Hepatocyte (in vitro differentiated cells): ENCODE results near the gene ITPR1. TPM values are rescaled to one million over a fixed set of nuclear protein-coding genes. Genes with fewer than 3 reads are reported as not detected.

ENCODE experiments used
- DNase-seq: peaks from one replicate; pipeline ENCODE4 v3.0.0-alpha.2; 2016; ENCODE audit warnings: low spot score
- H2AFZ ChIP-seq: fragments of 200-600 bp; sonication (generic); 2 replicates; pipeline ENCODE4 v1.6.0; 2016; ENCODE audit warnings: antibody characterized with exemption, mild to moderate bottlenecking
- H3K27ac ChIP-seq: fragments of 200-600 bp; sonication (generic); 2 replicates; pipeline ENCODE4 v1.5.1; 2016; ENCODE audit warnings: mild to moderate bottlenecking
- H3K27me3 ChIP-seq: fragments of 200-600 bp; sonication (generic); 2 replicates; pipeline ENCODE4 v1.6.1; 2016
- H3K36me3 ChIP-seq: fragments of 200-600 bp; sonication (generic); replicated peaks from 2 replicates; pipeline ENCODE4 v1.5.1; 2016; ENCODE audit warnings: low read depth; ENCODE audit not compliant: insufficient read depth
- H3K4me1 ChIP-seq: fragments of 200-600 bp; sonication (generic); 2 replicates; pipeline ENCODE4 v1.5.1; 2016; ENCODE audit warnings: mild to moderate bottlenecking, moderate library complexity; ENCODE audit not compliant: insufficient read depth
- H3K4me2 ChIP-seq: fragments of 200-600 bp; sonication (generic); 2 replicates; pipeline ENCODE4 v1.6.0; 2016
- H3K4me3 ChIP-seq: fragments of 200-600 bp; sonication (generic); 2 replicates; pipeline ENCODE4 v1.5.1; 2016; ENCODE audit warnings: mild to moderate bottlenecking
- H3K79me2 ChIP-seq: fragments of 200-600 bp; sonication (generic); 2 replicates; pipeline ENCODE4 v1.6.0; 2017; ENCODE audit warnings: mild to moderate bottlenecking
- H3K9me2 ChIP-seq: fragments of 200-600 bp; sonication (generic); replicated peaks from 2 replicates; pipeline ENCODE4 v1.6.0; 2017; ENCODE audit warnings: mild to moderate bottlenecking; ENCODE audit not compliant: insufficient read depth
- H3K9me3 ChIP-seq: fragments of 200-600 bp; sonication (generic); 2 replicates; pipeline ENCODE4 v1.5.1; 2016; ENCODE audit warnings: low read depth, mild to moderate bottlenecking
- H4K20me1 ChIP-seq: fragments of 200-600 bp; sonication (generic); 2 replicates; pipeline ENCODE4 v1.6.0; 2016; ENCODE audit warnings: mild to moderate bottlenecking; ENCODE audit not compliant: insufficient read depth, poor library complexity, severe bottlenecking
- EZH2 ChIP-seq: fragments of 200-600 bp; sonication (generic); IDR thresholded peaks from 2 replicates; pipeline ENCODE4 v1.6.1; 2016; ENCODE audit warnings: antibody characterized with exemption, mild to moderate bottlenecking, borderline replicate concordance
- EZH2phosphoT487 ChIP-seq: fragments of 200-600 bp; sonication (generic); IDR thresholded peaks from one replicate; pipeline ENCODE4 v1.6.1; 2018; ENCODE audit warnings: antibody characterized with exemption, mild to moderate bottlenecking, low read depth, moderate library complexity; ENCODE audit not compliant: unreplicated experiment, severe bottlenecking
- WGBS: methylation state at CpG from one replicate; pipeline ENCODE4 v1.1.6; 2016; ENCODE audit warnings: low lambda C conversion rate; ENCODE audit errors: missing lambda C conversion rate; 5-methylcytosine and 5-hydroxymethylcytosine counted together
- polyA plus RNA-seq: library from polyadenylated mRNA; unstranded; fragments of >200 nt; fragmentation: Nextera tagmentation; extraction: Ambion mirVana; gene quantifications from 2 replicates; pipeline ENCODE4 v1.2.1, GENCODE V29; 2016
- total RNA-seq: library from RNA; depleted of rRNA; stranded (reverse); fragments of >200 nt; gene quantifications from 2 replicates; pipeline ENCODE4 v1.2.3, GENCODE V29; 2014
- TF ChIP-seq, protein P1 (sequence below): fragments of 200-600 bp; sonication (generic); IDR thresholded peaks from 2 replicates; pipeline ENCODE4 v1.5.1; 2016; ENCODE audit warnings: antibody characterized with exemption, mild to moderate bottlenecking; ENCODE audit not compliant: poor library complexity

ITPR1 gene
- total and polyA plus RNA-seq, 2 experiments from 2014 or later: 46.8 to 90.8 TPM

DNA sequence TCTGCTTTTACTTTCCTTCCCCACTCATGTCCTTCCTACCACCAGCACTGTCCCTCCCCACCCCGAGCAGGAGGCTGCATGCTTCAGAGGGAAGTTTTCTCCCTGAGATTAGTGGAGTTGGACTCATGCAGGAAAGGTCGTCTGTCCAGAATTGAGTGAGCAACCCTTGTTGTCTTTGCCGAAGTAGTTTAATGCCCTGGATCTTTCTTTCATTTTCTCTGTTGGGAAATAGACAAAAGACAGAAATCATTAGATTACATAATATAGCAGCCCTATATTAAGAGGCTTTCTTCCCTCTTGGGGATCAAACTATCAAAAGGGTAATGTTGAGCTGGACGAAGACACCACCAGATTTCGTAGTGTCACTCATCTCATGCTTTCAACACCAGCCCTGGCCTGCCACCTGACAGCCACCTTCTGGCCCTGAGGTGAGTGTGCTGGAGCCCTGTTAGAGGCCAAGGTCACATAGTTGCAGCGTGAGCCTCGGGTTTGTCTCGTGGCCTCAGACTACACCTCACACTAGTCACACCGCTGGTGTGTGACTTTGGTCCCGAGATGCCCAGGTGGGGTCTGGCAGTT is 231.0 kb downstream of the ITPR1 start:
- 85% methylated on average over 10 of the region's 10 CpGs for WGBS
- Histone ChIP-seq H3K9me3 (no peaks in the 10 kb centered on the region), H3K4me1 (peaks cover 16% of the 10 kb centered on the region), H3K27me3 (no peaks in the 10 kb centered on the region), H4K20me1 (no peaks in the 10 kb centered on the region), H3K4me3 (no peak overlapping the region), H3K79me2 (no peaks in the 10 kb centered on the region), H3K9me2 (no peaks in the 10 kb centered on the region), H3K4me2 (no peak overlapping the region), H3K27ac (no peak overlapping the region), H2AFZ (no peak overlapping the region), H3K36me3 (peaks cover 3% of the 10 kb centered on the region)
- TF ChIP-seq, protein P1, sequence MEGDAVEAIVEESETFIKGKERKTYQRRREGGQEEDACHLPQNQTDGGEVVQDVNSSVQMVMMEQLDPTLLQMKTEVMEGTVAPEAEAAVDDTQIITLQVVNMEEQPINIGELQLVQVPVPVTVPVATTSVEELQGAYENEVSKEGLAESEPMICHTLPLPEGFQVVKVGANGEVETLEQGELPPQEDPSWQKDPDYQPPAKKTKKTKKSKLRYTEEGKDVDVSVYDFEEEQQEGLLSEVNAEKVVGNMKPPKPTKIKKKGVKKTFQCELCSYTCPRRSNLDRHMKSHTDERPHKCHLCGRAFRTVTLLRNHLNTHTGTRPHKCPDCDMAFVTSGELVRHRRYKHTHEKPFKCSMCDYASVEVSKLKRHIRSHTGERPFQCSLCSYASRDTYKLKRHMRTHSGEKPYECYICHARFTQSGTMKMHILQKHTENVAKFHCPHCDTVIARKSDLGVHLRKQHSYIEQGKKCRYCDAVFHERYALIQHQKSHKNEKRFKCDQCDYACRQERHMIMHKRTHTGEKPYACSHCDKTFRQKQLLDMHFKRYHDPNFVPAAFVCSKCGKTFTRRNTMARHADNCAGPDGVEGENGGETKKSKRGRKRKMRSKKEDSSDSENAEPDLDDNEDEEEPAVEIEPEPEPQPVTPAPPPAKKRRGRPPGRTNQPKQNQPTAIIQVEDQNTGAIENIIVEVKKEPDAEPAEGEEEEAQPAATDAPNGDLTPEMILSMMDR: no peak
- TF ChIP-seq EZH2: no peak
- no peak for TF ChIP-seq EZH2phosphoT487
- DNase-seq: no peak

DNA sequence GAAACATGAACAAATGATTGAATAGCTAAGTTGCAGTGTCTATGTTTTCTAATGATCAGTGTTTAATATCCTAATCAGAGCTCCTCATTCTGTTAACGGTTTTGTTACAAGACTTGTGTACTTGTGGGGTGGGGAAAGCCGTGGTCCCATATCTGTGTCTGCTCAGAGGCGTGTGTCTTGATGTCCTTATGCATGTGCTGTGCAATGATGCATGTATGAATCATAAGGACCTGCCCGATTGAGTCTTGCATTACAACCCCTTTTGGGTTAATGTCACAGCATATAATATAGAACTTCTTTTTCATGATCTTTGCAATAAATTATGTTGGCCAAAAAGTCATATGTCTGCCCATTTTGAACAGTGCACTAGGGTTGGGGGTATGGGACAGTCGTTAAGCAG is 233.4 kb downstream of the ITPR1 start:
- Histone ChIP-seq H3K4me3 (no peak overlapping the region), H3K36me3 (peaks cover 3% of the 10 kb centered on the region), H3K79me2 (no peaks in the 10 kb centered on the region), H2AFZ (no peak overlapping the region), H3K9me2 (no peaks in the 10 kb centered on the region), H3K9me3 (no peaks in the 10 kb centered on the region), H3K4me1 (no peaks in the 10 kb centered on the region), H3K27ac (no peak overlapping the region), H3K4me2 (no peak overlapping the region), H3K27me3 (no peaks in the 10 kb centered on the region), H4K20me1 (no peaks in the 10 kb centered on the region)
- TF ChIP-seq EZH2phosphoT487: no peak
- TF ChIP-seq EZH2: no peak
- TF ChIP-seq, protein P1: no peak
- no peak for DNase-seq
- 90% methylated on average over 5 of the region's 5 CpGs for WGBS

DNA sequence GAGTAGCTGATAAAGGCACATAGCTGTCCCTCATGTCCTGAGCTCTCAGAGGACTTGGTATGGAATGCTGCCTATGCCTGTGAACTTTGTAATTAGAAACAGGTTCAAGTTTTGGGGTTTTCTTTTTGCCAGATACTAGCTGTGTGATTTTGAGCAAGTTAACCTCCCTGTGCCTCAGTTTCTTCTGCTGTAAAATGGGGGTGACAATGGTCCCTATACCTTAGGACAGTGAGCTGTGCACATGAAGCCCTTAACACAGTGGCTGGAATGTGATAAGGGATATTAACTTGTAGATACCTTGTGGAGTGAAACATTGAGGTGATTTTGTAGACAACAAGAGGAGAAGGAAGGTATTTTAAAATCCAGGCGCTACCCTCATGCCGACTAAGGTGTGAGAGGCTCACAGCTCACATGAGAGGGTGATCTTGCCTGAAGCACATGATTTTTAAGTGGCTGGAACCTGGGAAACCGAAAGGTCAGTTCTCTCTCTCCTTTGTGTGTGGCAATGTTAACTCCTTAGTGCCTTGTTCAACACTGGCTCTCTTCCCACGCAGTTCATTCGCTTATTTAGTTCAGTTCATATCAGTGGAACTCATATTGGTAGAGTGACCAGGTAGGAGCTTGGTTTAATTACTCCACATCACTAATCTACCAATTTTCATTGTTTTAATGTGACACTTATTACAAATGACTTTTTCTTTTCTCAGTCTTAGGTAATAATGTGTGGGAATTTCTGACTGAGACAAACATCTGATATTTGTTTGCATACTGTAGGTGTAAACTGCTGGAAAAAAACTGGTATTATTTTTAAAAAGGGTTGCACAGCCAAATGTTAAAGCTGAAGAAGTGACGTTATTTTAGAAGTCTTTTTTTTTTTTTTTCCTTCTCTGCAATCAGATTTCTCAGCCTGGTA is 236.2 kb downstream of the ITPR1 start:
- Histone ChIP-seq H4K20me1 (no peaks in the 10 kb centered on the region), H3K9me3 (no peaks in the 10 kb centered on the region), H3K4me3 (no peak overlapping the region), H3K4me2 (no peak overlapping the region), H2AFZ (no peak overlapping the region), H3K4me1 (no peaks in the 10 kb centered on the region), H3K27ac (peak overlapping the region; percentile 24), H3K9me2 (no peaks in the 10 kb centered on the region), H3K79me2 (no peaks in the 10 kb centered on the region), H3K36me3 (no peaks in the 10 kb centered on the region), H3K27me3 (no peaks in the 10 kb centered on the region)
- WGBS: 62% methylated on average over 6 of the region's 6 CpGs
- TF ChIP-seq EZH2 (no peak), EZH2phosphoT487 (no peak)
- TF ChIP-seq, protein P1: no peak
- DNase-seq: no peak
